ENCODE data around the gene NEIL1.
A peak's percentile ranks its signal among the peaks of the same experiment; 100 is the strongest.

NEIL1 gene

DNA sequence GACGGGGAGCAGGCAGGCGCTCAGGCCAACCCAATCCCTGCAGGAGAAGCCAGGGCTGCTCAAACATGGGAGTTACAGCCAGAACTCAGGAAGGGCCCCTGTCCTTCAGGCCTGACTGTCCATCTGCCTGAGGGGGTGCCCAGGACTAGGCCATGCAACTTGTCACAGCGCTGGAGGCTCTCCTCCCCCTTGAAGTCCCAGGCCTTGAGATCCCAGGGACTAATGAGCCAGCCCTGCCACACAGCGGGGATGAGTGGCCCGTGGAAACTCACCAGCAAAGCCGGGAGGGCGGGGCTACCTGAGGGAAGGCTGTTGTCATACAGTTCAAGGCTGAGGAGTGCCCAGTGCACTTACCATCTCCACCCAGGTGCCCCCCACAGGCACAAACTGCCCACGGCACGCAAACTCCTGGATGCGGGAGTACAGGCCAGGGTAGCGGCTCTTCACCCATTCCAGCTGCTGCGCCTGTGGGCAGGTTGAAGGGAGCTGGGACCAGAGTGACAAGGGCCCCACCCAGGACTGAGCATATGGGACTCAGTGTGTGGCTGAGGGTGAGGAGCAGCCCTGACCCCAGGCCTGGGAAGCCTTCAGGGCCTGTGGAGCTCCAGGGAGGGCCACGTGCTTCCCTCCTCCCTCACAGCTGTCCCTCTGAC, 15.3 kb downstream of the NEIL1 start:
- no peak for FAIRE-seq

DNA sequence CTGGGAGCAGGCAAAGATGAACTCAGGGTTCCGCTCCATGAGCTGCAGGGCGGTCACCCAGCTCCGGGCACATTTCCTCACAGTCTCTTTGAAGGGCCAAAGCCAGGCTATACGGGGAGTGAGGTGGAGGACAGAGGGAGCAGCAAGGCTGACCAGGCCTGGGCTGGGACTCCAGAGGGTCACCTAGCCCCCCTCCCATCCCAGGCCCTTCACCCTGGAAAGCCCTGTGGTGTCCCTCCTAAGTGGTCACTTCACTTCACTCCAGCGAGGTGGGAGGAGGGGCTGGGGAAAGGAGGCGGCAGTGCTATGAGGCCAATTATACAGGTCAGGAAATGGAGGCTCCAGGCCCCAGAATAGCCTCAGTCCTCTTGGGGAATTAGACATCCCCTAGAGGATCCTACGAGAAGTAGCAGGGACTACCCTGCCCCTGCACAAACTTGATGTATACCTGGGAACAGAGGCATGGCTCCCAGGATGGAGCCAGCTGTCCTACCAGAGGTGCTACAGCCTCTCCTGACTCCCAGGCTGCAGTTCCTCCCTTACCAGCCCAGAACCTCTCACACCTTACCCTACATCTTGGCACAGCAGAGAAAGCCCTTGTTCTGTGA, 15.9 kb downstream of the NEIL1 start:
- DNase-seq (ENCODE audit: insufficient read length) (no peak), FAIRE-seq (no peak)
- no peak; the same call in 1 of the 2 replicates for TF ChIP-seq POLR2AphosphoS5 (IDR thresholded peaks at IDR 0.05; ENCODE audit: low read depth, low read length)
- no peak for TF ChIP-seq TAF1 (IDR thresholded peaks at IDR 0.05; ENCODE audit: borderline replicate concordance, low read depth, low read length)
- no peak for TF ChIP-seq POLR2A (IDR thresholded peaks at IDR 0.05; ENCODE audit: low read depth, low read length)

More for the DNA sequence above, 15.3 kb downstream of the NEIL1 start:
- TF ChIP-seq POLR2A (IDR thresholded peaks at IDR 0.05; ENCODE audit: low read depth, low read length) (no peak; the same call in 1 of the 2 replicates), POLR2AphosphoS5 (IDR thresholded peaks at IDR 0.05; ENCODE audit: low read depth, low read length) (no peak), TAF1 (IDR thresholded peaks at IDR 0.05; ENCODE audit: borderline replicate concordance, low read depth, low read length) (no peak)
- DNase-seq (ENCODE audit: insufficient read length): no peak

DNA sequence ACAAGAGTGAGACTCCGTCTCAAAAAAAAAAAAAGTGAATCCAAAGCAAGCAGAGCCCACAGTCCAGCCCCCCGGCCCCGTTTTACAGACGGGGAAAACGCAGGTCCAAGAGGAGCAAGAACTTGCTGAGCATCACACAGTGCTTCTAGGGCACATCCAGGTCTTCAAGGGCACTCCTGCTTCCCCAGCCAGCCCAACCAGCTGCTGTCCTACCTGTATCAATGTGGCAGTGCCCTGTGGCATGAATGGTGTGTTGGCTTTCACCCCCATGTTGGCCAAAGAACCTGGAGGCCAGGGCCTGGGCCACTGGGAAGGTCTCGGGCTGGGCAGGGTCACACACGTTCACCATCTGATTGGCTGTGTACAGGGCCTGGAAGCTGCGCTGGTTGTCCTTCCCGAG, 16.9 kb downstream of the NEIL1 start:
- TF ChIP-seq POLR2A (IDR thresholded peaks at IDR 0.05; ENCODE audit: low read depth, low read length) (peak; percentile 21; the same call in 1 of the 2 replicates), POLR2AphosphoS5 (IDR thresholded peaks at IDR 0.05; ENCODE audit: low read depth, low read length) (no peak)
- no peak for FAIRE-seq
- no peak for DNase-seq (ENCODE audit: insufficient read length)

DNA sequence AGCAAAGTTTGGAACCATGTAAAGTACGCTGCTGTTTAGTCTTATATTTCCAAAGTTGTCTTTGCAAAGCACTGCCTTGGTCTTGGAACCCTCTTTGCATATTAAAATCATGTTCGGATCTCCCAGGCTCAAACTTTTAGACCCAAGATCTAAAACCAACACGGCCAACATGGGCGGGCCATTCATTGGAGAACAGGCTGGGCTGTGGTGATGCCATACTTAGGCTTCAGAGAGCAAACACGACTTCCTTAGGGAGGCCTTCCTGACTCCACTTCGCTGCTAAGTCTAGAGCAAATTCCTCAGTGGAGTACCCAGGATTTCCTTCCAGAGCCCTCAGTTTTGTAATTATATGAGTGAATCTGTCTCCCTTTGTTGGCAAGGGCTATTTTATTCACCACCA, 18.0 kb downstream of the NEIL1 start:
- TF ChIP-seq POLR2AphosphoS5 (IDR thresholded peaks at IDR 0.05; ENCODE audit: low read depth, low read length) (no peak), POLR2A (IDR thresholded peaks at IDR 0.05; ENCODE audit: low read depth, low read length) (no peak), TAF1 (IDR thresholded peaks at IDR 0.05; ENCODE audit: borderline replicate concordance, low read depth, low read length) (no peak)
- FAIRE-seq (no peak), DNase-seq (ENCODE audit: insufficient read length) (no peak)

DNA sequence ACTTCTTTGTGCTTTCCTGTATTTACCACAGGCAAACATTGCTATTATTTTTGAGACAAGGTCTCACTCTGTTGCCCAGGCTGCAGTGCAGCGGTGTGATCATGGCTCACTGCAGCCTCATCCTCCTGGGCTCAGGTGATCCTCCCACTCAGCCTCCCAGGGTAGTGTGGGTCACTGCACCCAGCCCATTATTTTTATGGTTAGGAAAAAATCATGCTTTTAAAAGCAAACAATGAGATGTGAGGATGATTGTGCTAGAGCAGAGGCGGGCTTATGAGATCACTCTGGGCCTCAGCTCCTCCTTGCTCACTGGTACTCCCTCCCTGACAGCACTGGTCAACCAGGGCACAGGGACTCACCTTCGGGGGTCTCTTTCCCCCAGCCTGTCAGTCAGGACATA, 19.3 kb downstream of the NEIL1 start:
- FAIRE-seq (no peak), DNase-seq (ENCODE audit: insufficient read length) (no peak)
- no peak for TF ChIP-seq POLR2AphosphoS5 (IDR thresholded peaks at IDR 0.05; ENCODE audit: low read depth, low read length)
- no peak for TF ChIP-seq TAF1 (IDR thresholded peaks at IDR 0.05; ENCODE audit: borderline replicate concordance, low read depth, low read length)
- no peak for TF ChIP-seq POLR2A (IDR thresholded peaks at IDR 0.05; ENCODE audit: low read depth, low read length)

DNA sequence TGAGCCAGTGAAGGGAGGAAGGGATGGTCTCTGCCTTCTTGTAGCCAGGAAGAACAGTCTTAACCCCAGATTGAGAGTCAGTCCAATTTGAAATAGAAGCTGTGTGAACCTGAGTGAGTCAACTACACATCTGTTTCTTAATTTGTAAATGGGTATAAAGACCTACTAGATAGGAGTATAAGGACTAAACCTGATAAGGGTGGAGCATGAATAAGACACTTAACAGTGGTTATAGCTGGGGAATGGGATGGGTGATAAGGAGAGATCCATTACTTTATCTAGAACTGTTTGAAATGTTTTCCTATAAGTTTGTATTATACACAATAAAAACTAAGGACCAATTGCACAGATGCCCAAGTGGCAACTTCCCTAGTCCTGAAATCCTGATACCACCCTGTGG, 20.2 kb downstream of the NEIL1 start:
- TF ChIP-seq POLR2AphosphoS5 (IDR thresholded peaks at IDR 0.05; ENCODE audit: low read depth, low read length) (no peak), POLR2A (IDR thresholded peaks at IDR 0.05; ENCODE audit: low read depth, low read length) (no peak), TAF1 (IDR thresholded peaks at IDR 0.05; ENCODE audit: borderline replicate concordance, low read depth, low read length) (no peak)
- DNase-seq (ENCODE audit: insufficient read length) (no peak), FAIRE-seq (no peak)

DNA sequence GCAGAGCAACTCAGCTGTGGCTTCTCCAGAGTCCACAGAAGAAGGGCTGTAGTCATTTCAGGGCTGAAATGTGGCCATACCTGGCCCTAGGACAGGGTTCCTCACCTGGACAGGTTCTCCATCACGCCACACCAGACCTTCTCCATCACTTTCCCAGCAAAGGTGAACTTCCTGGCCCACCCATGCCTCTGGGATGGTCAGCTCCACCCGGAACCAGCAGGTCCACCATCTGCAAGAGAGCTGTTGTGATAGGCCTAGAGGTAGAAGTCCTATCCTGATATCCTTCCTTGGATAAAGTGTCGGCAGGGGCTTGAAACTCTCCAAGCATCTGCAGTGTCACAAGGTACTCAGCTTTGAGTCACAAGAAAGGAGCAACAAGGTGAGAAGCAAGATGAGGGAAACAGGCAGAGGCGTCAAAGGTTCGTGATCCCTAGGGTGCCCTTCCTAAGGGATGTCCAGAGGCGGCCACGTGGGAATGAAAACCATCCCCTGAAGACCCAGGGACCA, 20.6 kb downstream of the NEIL1 start:
- no peak for FAIRE-seq

DNA sequence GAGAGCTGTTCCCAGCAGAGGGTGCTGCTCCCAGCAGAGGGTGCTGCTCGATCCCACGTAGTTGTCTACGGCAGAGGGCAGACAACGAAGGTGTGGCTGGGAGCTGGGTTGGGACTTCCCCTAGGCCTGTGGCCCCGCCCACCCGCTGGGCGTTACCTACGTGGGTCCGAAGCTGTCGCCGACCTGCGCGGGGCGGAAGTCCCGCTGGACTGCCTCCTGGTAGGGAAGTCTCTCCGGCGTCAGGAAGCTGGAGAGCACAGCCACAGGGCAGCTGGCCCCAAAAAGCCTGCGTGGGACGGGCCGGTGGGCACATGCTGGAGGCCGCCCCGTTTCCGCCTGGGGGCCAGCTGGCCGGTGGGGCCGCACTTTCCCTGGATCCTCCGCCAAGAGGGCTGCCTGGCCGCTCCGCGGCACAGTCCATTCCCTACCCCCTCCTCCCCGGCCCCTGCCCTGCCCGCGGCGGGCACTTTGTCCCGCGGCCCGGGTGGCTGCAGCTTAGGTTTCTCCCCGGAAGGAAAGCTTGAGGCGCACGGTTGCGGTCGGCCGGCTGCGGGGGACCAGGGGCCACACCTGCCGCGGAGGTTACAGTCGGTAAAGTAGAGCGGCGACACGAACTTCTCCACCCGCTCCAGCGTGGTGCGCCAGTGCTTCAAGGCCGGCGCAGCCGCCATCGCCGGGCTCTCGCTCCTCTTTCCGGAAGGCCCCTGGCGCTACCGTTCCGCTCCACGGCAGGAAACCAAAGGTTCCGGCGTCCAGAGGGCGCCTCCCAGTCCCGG, 21.3 kb downstream of the NEIL1 start, which contains the start of gene MAN2C1:
MAN2C1 (minus strand) TSS at position 695 of the 776 bp plus-strand sequence; CDS start at position 671, 24 bp downstream.
- peak; percentile 88 for DNase-seq (ENCODE audit: insufficient read length)
- FAIRE-seq: peak; percentile 100
- peak; percentile 95 for TF ChIP-seq POLR2AphosphoS5 (IDR thresholded peaks at IDR 0.05; ENCODE audit: low read depth, low read length)
- TF ChIP-seq TAF1 (IDR thresholded peaks at IDR 0.05; ENCODE audit: borderline replicate concordance, low read depth, low read length): peak; percentile 98
- peak; percentile 97 for TF ChIP-seq POLR2A (IDR thresholded peaks at IDR 0.05; ENCODE audit: low read depth, low read length)

More for the DNA sequence above, 20.6 kb downstream of the NEIL1 start:
- no peak for TF ChIP-seq POLR2AphosphoS5 (IDR thresholded peaks at IDR 0.05; ENCODE audit: low read depth, low read length)
- no peak for TF ChIP-seq TAF1 (IDR thresholded peaks at IDR 0.05; ENCODE audit: borderline replicate concordance, low read depth, low read length)
- no peak for TF ChIP-seq POLR2A (IDR thresholded peaks at IDR 0.05; ENCODE audit: low read depth, low read length)
- no peak for DNase-seq (ENCODE audit: insufficient read length)

DNA sequence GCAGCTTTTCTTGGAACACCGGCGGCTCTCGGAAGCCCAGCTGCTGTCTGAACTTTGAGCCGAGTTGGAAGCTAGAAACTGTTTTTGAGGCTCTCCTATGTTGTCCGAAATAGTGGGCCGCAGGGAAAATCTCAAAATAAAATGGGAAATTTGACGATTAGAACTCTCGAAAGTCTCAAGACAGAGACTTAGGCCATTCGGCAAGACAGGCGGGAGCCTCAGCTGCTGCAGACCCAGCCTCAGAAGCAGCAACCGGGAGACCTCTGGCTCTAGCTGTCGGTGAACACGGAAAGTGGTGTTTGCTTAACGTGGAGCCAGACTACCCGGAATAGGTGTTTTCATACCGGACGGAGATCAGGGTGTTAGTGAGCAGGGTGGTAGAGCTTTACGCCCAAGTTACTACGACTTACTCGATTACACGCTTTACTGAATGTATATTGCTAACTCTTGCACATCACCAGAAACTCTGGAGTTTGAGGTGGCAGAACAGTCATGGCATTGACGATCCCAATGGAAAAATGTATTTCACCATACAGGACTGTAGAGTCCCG, 21.9 kb downstream of the NEIL1 start:
- FAIRE-seq (peak; percentile 81), DNase-seq (ENCODE audit: insufficient read length) (no peak)
- TF ChIP-seq TAF1 (IDR thresholded peaks at IDR 0.05; ENCODE audit: borderline replicate concordance, low read depth, low read length) (no peak), POLR2AphosphoS5 (IDR thresholded peaks at IDR 0.05; ENCODE audit: low read depth, low read length) (no peak; the same call in 1 of the 2 replicates), POLR2A (IDR thresholded peaks at IDR 0.05; ENCODE audit: low read depth, low read length) (no peak; the same call in 1 of the 2 replicates)

DNA sequence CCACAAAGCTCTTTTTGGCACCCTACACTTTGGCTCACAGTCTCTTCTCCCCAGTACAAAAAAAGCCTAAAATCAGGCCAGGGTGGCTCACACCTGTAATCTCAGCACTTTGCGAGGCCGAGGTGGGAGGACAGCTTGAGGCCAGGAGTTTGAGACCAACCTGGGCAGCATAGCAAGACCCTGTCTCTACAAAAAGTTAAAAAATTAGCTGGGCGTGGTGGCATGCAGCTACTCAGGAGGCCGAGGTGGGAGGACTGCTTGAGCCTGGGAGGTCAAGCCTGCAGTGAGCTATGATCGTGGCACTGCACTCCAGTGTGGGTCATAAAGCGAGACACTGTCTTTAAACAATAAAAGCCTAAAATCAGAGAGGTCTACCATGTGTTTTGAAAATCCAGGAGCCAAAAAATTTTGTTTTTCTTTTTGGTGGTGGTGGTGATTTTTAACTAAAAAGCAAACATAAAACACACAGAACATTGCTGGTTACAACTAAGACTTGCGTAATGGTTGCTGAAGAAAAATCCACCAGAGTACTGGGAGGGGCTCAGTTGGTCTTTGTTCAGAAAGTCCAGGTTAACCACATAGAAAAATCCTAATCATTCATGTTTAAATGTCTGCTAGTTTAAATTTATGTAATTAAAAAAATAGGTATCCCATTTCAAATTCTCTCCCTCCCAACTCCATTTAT, 23.2 kb downstream of the NEIL1 start:
- TF ChIP-seq POLR2AphosphoS5 (IDR thresholded peaks at IDR 0.05; ENCODE audit: low read depth, low read length) (no peak), TAF1 (IDR thresholded peaks at IDR 0.05; ENCODE audit: borderline replicate concordance, low read depth, low read length) (no peak), POLR2A (IDR thresholded peaks at IDR 0.05; ENCODE audit: low read depth, low read length) (no peak)
- FAIRE-seq: no peak
- DNase-seq (ENCODE audit: insufficient read length): no peak

All from GM12892 (cell line).